Measurements from ENCODE around the gene HDAC9. TPM values are rescaled to one million over a fixed set of nuclear protein-coding genes. Genes with fewer than 3 reads are reported as not detected.
"Not testable (repeated sequence)": the region's sequence is repeated elsewhere in the genome, so short reads cannot be mapped to it uniquely, and the experiment has no call there.

Gene HDAC9
- total and polyA plus RNA-seq, 8 donors = 1.3 to 12.3 (median 3.5) TPM

DNA sequence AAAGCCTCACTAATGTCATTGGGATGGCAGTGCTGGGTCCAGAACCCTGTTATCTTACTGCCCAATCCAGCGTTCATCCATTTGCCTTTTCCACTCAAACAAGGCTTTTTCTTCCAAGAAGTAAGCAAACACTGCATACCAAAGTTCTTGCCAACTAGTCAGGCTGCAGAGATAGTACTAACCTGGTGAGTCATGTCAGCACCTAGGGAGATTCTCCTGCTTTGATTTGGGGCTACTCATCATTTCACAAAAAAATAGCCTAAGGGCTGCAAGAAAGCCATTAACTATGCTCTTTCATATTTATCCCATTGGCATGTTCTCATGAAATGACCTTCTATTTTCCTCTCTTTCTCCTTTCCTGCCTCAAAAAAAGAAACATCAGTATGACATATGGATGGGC lies 479.3 kb downstream of the HDAC9 start:
- H3K9me3 ChIP-seq = no peaks in the 10 kb centered on the region
- H3K36me3 ChIP-seq = no peaks in the 10 kb centered on the region
- TF ChIP-seq, protein P1, sequence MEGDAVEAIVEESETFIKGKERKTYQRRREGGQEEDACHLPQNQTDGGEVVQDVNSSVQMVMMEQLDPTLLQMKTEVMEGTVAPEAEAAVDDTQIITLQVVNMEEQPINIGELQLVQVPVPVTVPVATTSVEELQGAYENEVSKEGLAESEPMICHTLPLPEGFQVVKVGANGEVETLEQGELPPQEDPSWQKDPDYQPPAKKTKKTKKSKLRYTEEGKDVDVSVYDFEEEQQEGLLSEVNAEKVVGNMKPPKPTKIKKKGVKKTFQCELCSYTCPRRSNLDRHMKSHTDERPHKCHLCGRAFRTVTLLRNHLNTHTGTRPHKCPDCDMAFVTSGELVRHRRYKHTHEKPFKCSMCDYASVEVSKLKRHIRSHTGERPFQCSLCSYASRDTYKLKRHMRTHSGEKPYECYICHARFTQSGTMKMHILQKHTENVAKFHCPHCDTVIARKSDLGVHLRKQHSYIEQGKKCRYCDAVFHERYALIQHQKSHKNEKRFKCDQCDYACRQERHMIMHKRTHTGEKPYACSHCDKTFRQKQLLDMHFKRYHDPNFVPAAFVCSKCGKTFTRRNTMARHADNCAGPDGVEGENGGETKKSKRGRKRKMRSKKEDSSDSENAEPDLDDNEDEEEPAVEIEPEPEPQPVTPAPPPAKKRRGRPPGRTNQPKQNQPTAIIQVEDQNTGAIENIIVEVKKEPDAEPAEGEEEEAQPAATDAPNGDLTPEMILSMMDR (IDR thresholded peaks at IDR 0.05) = no peak
- H3K4me3 ChIP-seq = no peak overlapping the region
- no peak for DNase-seq
- no peaks in the 10 kb centered on the region for H3K27me3 ChIP-seq
- no peak for FAIRE-seq
- ATAC-seq = no peak
- 37 to 65% methylated on average over 1 of the region's 1 CpG for WGBS, 2 donors
- H3K27ac ChIP-seq = no peak overlapping the region
- intact Hi-C loops (cut with DNase I) = no loop called here
- H3K4me1 ChIP-seq = no peaks in the 10 kb centered on the region

DNA sequence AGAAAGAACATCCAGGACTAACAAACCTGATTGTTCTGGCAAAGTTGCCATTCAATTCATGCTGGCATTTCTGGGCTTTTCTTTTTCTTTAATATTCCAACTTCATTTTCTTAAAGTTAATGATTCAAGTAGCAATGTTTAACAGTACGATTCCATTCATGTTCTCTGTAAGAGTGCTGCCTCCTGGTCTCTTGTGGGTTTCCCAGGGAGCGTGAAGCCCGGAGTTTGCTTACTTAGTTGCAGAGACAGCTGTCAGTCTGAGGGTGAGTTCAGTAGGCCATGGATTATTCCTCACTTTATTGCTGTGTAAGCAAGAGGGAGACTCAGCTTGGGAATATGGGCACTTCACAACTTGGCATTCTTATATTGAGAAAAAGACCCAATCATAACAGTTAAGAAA lies 479.7 kb downstream of the HDAC9 start:
- no peak for DNase-seq
- no peak for FAIRE-seq
- intact Hi-C loops (cut with DNase I) = no loop called here
- H3K27ac ChIP-seq = no peak overlapping the region
- no peaks in the 10 kb centered on the region for H3K4me1 ChIP-seq
- no peaks in the 10 kb centered on the region for H3K9me3 ChIP-seq
- H3K36me3 ChIP-seq = no peaks in the 10 kb centered on the region
- WGBS, 2 donors = 68 to 72% methylated on average over 3 of the region's 3 CpGs
- no peak for ATAC-seq
- H3K27me3 ChIP-seq = no peaks in the 10 kb centered on the region
- TF ChIP-seq, protein P1 (IDR thresholded peaks at IDR 0.05) = no peak
- no peak overlapping the region for H3K4me3 ChIP-seq

DNA sequence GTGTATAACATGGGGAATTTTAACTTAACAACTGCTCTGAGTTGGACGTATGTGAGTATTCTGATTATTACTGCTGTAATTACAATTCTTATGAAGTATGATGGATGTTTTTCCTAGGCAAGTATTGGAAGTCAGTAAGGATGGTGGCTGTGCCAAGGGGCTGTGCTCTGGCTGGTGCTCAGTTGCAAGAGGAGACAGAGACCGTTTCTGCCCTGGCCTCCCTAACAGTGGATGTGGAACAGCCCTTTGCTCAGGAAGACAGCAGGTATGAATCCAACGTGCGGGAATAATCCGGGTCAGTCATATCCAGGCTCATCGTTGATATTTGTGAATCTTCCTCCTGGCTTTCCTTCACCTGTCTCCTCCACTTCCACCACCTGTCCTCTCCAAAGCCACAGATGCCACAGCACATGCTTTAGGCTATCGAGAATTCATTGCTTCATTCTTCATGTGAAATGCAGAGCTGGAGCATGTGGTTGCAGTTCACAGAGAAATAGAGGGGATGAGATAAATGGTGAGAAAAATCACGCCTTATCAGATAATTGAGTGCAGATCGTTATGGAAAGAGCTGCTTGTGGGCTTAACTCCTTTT lies 480.2 kb downstream of the HDAC9 start:
- Histone ChIP-seq H3K27me3 (no peaks in the 10 kb centered on the region), H3K4me3 (no peak overlapping the region), H3K4me1 (no peaks in the 10 kb centered on the region), H3K27ac (no peak overlapping the region), H3K9me3 (no peaks in the 10 kb centered on the region), H3K36me3 (no peaks in the 10 kb centered on the region)
- 63 to 70% methylated on average over 9 of the region's 9 CpGs for WGBS, 2 donors
- intact Hi-C loops (cut with DNase I) = no loop called here
- no peak for FAIRE-seq
- no peak for DNase-seq
- TF ChIP-seq, protein P1 (IDR thresholded peaks at IDR 0.05) = no peak
- no peak for ATAC-seq

DNA sequence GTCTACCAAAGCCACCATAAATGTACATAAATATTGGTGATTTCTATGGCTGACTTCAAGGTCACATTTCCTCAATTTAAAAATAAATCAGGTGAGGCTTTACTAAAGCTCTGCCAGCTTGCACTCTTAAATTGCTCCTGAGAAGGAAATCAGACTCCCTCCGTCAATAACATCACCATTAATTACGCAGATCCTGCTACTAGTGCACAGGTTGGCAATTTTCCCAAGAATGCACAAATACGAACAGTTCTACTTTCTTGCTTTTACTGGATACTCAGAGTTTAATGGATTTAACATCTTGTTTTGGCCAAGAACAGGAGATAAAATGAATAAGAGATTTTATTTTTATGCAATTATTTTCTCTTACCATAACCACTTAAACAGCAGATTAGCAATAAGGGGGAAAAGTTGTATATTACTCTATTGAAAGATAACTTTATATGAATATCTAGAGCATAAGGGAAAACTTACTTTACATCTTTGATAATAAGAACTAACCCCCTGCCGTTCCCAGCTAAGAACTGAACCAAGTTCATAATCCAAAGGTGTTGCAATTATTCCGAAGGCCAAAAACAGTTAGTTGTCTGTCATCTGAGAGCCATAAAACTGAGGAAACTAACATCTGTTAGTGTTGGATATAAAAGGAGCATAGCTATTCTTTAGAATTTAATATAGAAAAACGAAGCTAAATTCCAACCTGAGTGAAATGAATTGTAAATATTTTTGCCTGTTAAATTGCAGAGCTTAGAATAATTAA lies 481.3 kb downstream of the HDAC9 start:
- ATAC-seq (no peak), DNase-seq (no peak), FAIRE-seq (no peak)
- Histone ChIP-seq H3K4me3 (no peak overlapping the region), H3K36me3 (no peaks in the 10 kb centered on the region), H3K4me1 (no peaks in the 10 kb centered on the region), H3K9me3 (no peaks in the 10 kb centered on the region), H3K27me3 (no peaks in the 10 kb centered on the region), H3K27ac (no peak overlapping the region)
- TF ChIP-seq, protein P1 (IDR thresholded peaks at IDR 0.05) = no peak
- WGBS, 2 donors = 20 to 25% methylated on average over 6 of the region's 6 CpGs
- intact Hi-C loops (cut with DNase I) = no loop called here

DNA sequence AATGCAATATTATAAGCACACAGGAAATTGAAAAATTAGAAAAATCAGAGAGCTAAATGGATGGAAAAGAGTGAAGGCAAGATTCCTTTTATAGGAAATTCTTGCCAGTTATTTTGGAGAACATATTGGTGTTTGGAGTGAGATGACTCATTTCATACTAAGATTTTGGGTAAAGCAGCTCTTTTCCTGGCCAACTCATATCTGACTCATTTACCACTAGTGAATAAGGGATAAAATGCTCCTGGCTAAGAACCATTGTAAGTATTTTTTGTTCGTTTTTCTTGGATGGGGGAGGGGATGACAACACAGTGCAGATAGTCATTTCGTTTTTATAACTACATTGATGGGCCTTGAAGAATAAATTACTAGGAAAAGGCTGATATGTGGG lies 482.6 kb downstream of the HDAC9 start:
- Histone ChIP-seq H3K4me1 (no peaks in the 10 kb centered on the region), H3K27ac (no peak overlapping the region), H3K4me3 (no peak overlapping the region), H3K36me3 (no peaks in the 10 kb centered on the region), H3K27me3 (no peaks in the 10 kb centered on the region), H3K9me3 (no peaks in the 10 kb centered on the region)
- intact Hi-C loops (cut with DNase I) = no loop called here
- WGBS, 2 donors = 15 to 22% methylated on average over 2 of the region's 2 CpGs
- DNase-seq = no peak
- peak in 2 of 4 donors; percentile 23 to 25 for ATAC-seq
- TF ChIP-seq, protein P1 (IDR thresholded peaks at IDR 0.05) = no peak
- no peak for FAIRE-seq

DNA sequence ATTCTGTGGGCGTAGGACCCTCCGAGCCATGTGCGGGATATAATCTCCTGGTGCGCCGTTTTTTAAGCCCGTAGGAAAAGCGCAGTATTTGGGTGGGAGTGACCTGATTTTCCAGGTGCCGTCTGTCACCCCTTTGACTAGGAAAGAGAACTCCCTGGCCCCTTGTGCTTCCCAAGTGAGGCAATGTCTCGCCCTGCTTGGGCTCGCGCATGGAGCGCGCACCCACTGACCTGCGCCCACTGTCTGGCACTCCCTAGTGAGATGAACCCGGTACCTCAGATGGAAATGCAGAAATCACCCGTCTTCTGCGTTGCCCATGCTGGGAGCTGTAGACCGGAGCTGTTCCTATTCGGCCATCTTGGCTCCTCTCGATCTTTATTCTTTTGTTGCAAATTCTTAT lies 495.2 kb downstream of the HDAC9 start:
- H3K27me3 ChIP-seq; H3K36me3 ChIP-seq; H3K4me1 ChIP-seq; H3K4me3 ChIP-seq; H3K27ac ChIP-seq; DNase-seq; H3K9me3 ChIP-seq; ATAC-seq; FAIRE-seq; intact Hi-C loops (cut with DNase I): not testable (repeated sequence)
- WGBS, 2 donors = 84 to 88% methylated on average over 20 of the region's 20 CpGs

Measured in pancreas (tissue), 10 donors.